ENCODE measurements around the gene EPHX1. TPM values are rescaled to one million over a fixed set of nuclear protein-coding genes. Genes with fewer than 3 reads are reported as not detected.

The EPHX1 gene
- total RNA-seq, 1 donor from 2014 or later: 82.8 TPM

DNA sequence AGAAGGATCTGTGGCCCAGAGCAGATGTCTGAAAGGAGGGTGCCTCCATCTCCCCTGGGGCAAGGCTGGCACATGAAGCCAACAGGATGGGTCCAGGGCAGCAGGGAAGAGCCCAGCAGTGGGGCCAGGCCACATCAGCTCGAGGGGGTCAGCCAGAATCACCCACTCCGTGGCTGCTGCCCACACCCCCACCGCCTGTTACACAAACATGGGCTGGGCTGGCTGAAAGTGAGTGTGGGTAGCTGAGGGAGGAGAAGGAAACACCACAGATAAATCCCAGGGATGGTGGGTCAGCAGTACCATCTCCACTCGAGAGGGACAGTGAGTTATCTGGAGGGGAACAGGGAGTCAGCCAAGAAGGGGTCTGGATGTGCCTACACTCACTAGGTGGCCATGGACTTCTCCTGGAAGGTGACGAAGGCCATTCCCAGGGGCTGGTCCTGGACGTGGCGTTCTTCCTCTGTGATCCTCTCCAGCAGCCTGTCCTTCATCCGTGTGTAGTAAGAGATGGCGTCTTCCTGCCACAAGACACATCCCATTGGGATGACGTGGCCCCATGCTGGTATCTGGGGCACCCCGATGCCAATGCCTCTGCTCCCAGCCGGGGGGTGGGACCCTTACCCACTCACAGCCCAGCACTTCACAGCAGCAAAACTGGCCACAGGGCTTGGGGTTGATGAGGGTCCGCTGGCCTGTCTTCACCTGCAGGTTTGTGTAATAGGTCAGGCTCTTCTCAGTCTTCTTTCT, 52.1 kb downstream of the EPHX1 start:
- Mint-ChIP-seq H3K27ac (ENCODE audit: unreplicated experiment) (no peak overlapping the region), H3K36me3 (ENCODE audit: low read depth, unreplicated experiment) (peaks cover 20% of the 10 kb centered on the region), H3K4me1 (ENCODE audit: low read depth, unreplicated experiment) (peaks cover 11% of the 10 kb centered on the region), H3K4me3 (ENCODE audit: unreplicated experiment) (no peak overlapping the region), H3K9me3 (ENCODE audit: unreplicated experiment) (no peaks in the 10 kb centered on the region), H3K27me3 (ENCODE audit: low read depth, unreplicated experiment) (no peaks in the 10 kb centered on the region)
- no peak for TF ChIP-seq EZH2 (IDR thresholded peaks at IDR 0.05; ENCODE audit: insufficient read depth, low read length)
- TF ChIP-seq, protein P1, sequence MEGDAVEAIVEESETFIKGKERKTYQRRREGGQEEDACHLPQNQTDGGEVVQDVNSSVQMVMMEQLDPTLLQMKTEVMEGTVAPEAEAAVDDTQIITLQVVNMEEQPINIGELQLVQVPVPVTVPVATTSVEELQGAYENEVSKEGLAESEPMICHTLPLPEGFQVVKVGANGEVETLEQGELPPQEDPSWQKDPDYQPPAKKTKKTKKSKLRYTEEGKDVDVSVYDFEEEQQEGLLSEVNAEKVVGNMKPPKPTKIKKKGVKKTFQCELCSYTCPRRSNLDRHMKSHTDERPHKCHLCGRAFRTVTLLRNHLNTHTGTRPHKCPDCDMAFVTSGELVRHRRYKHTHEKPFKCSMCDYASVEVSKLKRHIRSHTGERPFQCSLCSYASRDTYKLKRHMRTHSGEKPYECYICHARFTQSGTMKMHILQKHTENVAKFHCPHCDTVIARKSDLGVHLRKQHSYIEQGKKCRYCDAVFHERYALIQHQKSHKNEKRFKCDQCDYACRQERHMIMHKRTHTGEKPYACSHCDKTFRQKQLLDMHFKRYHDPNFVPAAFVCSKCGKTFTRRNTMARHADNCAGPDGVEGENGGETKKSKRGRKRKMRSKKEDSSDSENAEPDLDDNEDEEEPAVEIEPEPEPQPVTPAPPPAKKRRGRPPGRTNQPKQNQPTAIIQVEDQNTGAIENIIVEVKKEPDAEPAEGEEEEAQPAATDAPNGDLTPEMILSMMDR (IDR thresholded peaks at IDR 0.05; ENCODE audit: insufficient read depth, low read depth, low read length): no peak
- Histone ChIP-seq H3K36me3 (ENCODE audit: insufficient read depth, low read length) (peaks cover 6% of the 10 kb centered on the region), H3K27me3 (ENCODE audit: insufficient read depth, low read length) (no peaks in the 10 kb centered on the region), H3K4me3 (ENCODE audit: insufficient read depth, low read depth, low read length) (no peak overlapping the region), H3K9ac (ENCODE audit: low read length) (no peak overlapping the region), H2AFZ (ENCODE audit: low read depth, low read length) (no peak overlapping the region), H3K4me1 (ENCODE audit: insufficient read depth, low read length) (peaks cover 23% of the 10 kb centered on the region), H3K27ac (ENCODE audit: low read depth, low read length) (no peak overlapping the region), H3K79me2 (ENCODE audit: insufficient read depth, low read length) (no peaks in the 10 kb centered on the region), H3K4me2 (ENCODE audit: low read length) (no peak overlapping the region), H4K20me1 (ENCODE audit: insufficient read depth, low read length) (peaks cover 4% of the 10 kb centered on the region), H3K9me3 (ENCODE audit: insufficient read depth, low read depth, low read length) (no peaks in the 10 kb centered on the region)
- FAIRE-seq (no peak), DNase-seq (ENCODE audit: low read depth) (no peak)

- Histone ChIP-seq H3K36me3 (ENCODE audit: insufficient read depth, low read length) (peaks cover 6% of the 10 kb centered on the region), H3K27ac (ENCODE audit: low read depth, low read length) (no peak overlapping the region), H3K4me2 (ENCODE audit: low read length) (no peak overlapping the region), H2AFZ (ENCODE audit: low read depth, low read length) (no peak overlapping the region), H3K27me3 (ENCODE audit: insufficient read depth, low read length) (no peaks in the 10 kb centered on the region), H4K20me1 (ENCODE audit: insufficient read depth, low read length) (peaks cover 4% of the 10 kb centered on the region), H3K9ac (ENCODE audit: low read length) (no peak overlapping the region), H3K79me2 (ENCODE audit: insufficient read depth, low read length) (no peaks in the 10 kb centered on the region), H3K9me3 (ENCODE audit: insufficient read depth, low read depth, low read length) (no peaks in the 10 kb centered on the region), H3K4me1 (ENCODE audit: insufficient read depth, low read length) (peaks cover 23% of the 10 kb centered on the region), H3K4me3 (ENCODE audit: insufficient read depth, low read depth, low read length) (no peak overlapping the region)
- no peak overlapping the region for H3K27ac Mint-ChIP-seq (ENCODE audit: unreplicated experiment)
- no peaks in the 10 kb centered on the region for H3K9me3 Mint-ChIP-seq (ENCODE audit: unreplicated experiment)
- H3K27me3 Mint-ChIP-seq (ENCODE audit: low read depth, unreplicated experiment): no peaks in the 10 kb centered on the region
- H3K4me3 Mint-ChIP-seq (ENCODE audit: unreplicated experiment): no peak overlapping the region
- FAIRE-seq: no peak
- H3K36me3 Mint-ChIP-seq (ENCODE audit: low read depth, unreplicated experiment): peaks cover 20% of the 10 kb centered on the region
- peaks cover 11% of the 10 kb centered on the region for H3K4me1 Mint-ChIP-seq (ENCODE audit: low read depth, unreplicated experiment)
- TF ChIP-seq, protein P1 (IDR thresholded peaks at IDR 0.05; ENCODE audit: insufficient read depth, low read depth, low read length): no peak
- TF ChIP-seq EZH2 (IDR thresholded peaks at IDR 0.05; ENCODE audit: insufficient read depth, low read length): no peak
- DNase-seq (ENCODE audit: low read depth): no peak
These were observed 52.6 kb downstream of the EPHX1 start for GRCh38 chr1:225862581-225862950.

DNA sequence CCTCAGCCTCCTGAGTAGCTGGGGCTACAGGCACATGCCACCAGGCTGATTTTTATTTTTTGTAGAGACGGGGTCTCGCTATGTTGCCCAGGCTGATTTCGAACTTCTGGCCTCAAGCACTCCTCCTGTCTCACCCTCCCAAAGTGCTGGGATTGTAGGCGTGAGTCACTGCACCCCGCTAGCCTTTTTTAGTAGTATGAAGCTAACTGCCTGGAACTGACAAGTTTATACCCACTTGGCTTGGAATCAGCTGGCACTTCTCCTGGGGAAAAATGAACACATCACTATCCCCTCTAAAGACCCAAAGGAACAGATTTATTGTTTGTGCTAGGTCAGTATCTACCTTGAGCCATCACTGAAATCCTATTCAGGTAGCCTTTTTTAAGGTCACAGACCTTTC, 53.2 kb downstream of the EPHX1 start:
- no peak overlapping the region for H3K4me3 ChIP-seq (ENCODE audit: insufficient read depth, low read depth, low read length)

More for the DNA sequence above, 53.2 kb downstream of the EPHX1 start:
- Histone ChIP-seq H3K4me2 (ENCODE audit: low read length) (no peak overlapping the region), H4K20me1 (ENCODE audit: insufficient read depth, low read length) (peaks cover 4% of the 10 kb centered on the region), H3K79me2 (ENCODE audit: insufficient read depth, low read length) (no peaks in the 10 kb centered on the region), H3K27ac (ENCODE audit: low read depth, low read length) (no peak overlapping the region), H2AFZ (ENCODE audit: low read depth, low read length) (no peak overlapping the region), H3K4me1 (ENCODE audit: insufficient read depth, low read length) (peaks cover 23% of the 10 kb centered on the region), H3K36me3 (ENCODE audit: insufficient read depth, low read length) (peaks cover 6% of the 10 kb centered on the region), H3K9me3 (ENCODE audit: insufficient read depth, low read depth, low read length) (no peaks in the 10 kb centered on the region), H3K27me3 (ENCODE audit: insufficient read depth, low read length) (no peaks in the 10 kb centered on the region), H3K9ac (ENCODE audit: low read length) (no peak overlapping the region)
- H3K4me3 Mint-ChIP-seq (ENCODE audit: unreplicated experiment): no peak overlapping the region
- DNase-seq (ENCODE audit: low read depth) (peak; percentile 29), FAIRE-seq (no peak)
- H3K4me1 Mint-ChIP-seq (ENCODE audit: low read depth, unreplicated experiment): peaks cover 11% of the 10 kb centered on the region
- peaks cover 26% of the 10 kb centered on the region for H3K36me3 Mint-ChIP-seq (ENCODE audit: low read depth, unreplicated experiment)
- TF ChIP-seq EZH2 (IDR thresholded peaks at IDR 0.05; ENCODE audit: insufficient read depth, low read length): no peak
- TF ChIP-seq, protein P1 (IDR thresholded peaks at IDR 0.05; ENCODE audit: insufficient read depth, low read depth, low read length): no peak
- H3K9me3 Mint-ChIP-seq (ENCODE audit: unreplicated experiment): no peaks in the 10 kb centered on the region
- H3K27me3 Mint-ChIP-seq (ENCODE audit: low read depth, unreplicated experiment): no peaks in the 10 kb centered on the region
- H3K27ac Mint-ChIP-seq (ENCODE audit: unreplicated experiment): no peak overlapping the region
